ENCODE measurements around the gene MATN3. TPM values are rescaled to one million over a fixed set of nuclear protein-coding genes. Genes with fewer than 3 reads are reported as not detected.

MATN3 gene
- polyA plus RNA-seq, 1 donor: 2.5 TPM

DNA sequence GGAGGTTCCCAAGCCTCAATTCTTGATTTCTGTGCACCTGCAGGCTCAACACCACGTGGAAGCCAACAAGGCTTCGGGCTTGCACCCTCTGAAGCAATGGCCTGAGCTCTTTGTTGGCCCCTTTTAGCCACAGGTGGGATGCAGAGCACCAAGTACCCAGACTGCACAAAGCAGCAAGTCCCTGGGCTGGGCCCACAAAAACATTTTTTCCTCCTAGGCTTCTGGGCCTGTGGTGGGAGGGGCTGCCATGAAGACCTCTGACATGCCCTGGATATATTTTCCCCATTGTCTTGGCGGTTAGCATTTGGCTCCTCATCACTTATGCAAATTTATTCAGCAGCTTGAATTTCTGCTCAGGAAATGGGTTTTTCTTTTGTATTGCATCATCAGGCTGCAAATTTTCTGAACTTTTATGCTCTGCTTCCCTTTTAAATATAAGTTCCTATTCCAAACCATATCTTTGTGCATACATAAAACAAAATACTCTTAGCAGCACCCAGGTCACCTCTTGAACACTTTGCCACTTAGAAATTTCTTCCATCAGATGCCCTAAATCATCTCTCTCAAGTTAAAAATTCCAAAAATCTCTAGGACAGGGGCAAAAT, 9.0 kb upstream of the MATN3 start:
- no peaks in the 10 kb centered on the region for H3K4me1 ChIP-seq (ENCODE audit: control insufficient read depth, insufficient read depth, low read length)
- no peak for DNase-seq
- H3K4me3 ChIP-seq (ENCODE audit: low read length): no peak overlapping the region
- H3K27ac ChIP-seq (ENCODE audit: low read length): no peak overlapping the region
- no CpG with 5 or more reads among the region's 3 CpGs for WGBS (ENCODE audit: insufficient coverage, low lambda C conversion rate)
- no peaks in the 10 kb centered on the region for H3K27me3 ChIP-seq (ENCODE audit: control insufficient read depth, insufficient read depth, low read length)
- H3K36me3 ChIP-seq (ENCODE audit: control insufficient read depth, insufficient read depth, low read length): no peaks in the 10 kb centered on the region
- peaks cover 3% of the 10 kb centered on the region for H3K9me3 ChIP-seq (ENCODE audit: control insufficient read depth, low read depth, low read length)

DNA sequence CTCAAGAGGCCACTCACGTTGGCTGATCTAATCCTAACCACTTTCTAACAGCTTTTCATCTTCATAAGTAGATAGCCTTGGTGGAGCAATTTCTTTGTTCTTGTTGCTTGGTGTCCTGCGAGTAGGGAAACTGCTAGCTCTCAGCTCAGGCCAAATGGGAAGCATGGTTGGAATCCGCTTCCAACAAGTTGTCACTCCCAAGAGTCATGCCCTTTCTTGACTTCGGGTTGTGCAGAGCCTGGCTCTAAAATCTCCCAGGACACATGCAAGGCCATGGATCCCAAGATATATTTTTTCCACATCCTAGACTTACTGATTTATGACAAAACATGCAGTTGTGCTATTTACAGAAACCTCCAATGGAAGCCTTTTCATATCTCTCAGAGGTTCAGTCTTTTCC, 7.3 kb upstream of the MATN3 start:
- Histone ChIP-seq H3K9me3 (ENCODE audit: control insufficient read depth, low read depth, low read length) (peaks cover 3% of the 10 kb centered on the region), H3K27me3 (ENCODE audit: control insufficient read depth, insufficient read depth, low read length) (no peaks in the 10 kb centered on the region), H3K4me3 (ENCODE audit: low read length) (no peak overlapping the region), H3K36me3 (ENCODE audit: control insufficient read depth, insufficient read depth, low read length) (no peaks in the 10 kb centered on the region), H3K27ac (ENCODE audit: low read length) (no peak overlapping the region), H3K4me1 (ENCODE audit: control insufficient read depth, insufficient read depth, low read length) (no peaks in the 10 kb centered on the region)
- WGBS (ENCODE audit: insufficient coverage, low lambda C conversion rate): no CpG with 5 or more reads among the region's 4 CpGs
- DNase-seq: no peak

DNA sequence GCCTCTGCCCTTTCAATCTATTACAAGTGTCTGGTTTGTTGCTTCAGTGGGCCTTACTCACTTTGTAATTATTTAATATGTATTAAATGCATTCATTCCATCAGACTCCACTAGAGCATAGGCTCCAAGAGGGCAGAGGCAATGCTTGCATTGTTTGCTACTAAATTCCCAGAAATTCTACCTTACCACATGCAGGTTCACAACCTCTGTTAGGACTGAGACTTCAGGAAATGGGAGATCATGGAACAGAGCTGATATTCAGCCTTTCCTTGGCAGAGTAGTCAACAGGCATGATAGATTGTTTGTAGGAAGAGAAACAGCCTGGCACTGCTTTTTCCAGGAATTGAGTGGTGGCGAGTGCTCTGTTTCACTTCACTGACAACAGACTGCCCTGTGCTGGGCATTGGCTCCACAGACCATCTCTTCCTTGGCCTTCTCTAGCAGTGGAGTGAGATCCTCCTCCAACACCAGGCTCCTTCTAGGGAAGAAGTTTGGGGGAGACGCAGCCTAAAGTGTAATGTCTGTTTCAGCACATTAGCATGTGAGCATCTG, 6.2 kb upstream of the MATN3 start:
- DNase-seq: no peak
- H3K27ac ChIP-seq (ENCODE audit: low read length): no peak overlapping the region

DNA sequence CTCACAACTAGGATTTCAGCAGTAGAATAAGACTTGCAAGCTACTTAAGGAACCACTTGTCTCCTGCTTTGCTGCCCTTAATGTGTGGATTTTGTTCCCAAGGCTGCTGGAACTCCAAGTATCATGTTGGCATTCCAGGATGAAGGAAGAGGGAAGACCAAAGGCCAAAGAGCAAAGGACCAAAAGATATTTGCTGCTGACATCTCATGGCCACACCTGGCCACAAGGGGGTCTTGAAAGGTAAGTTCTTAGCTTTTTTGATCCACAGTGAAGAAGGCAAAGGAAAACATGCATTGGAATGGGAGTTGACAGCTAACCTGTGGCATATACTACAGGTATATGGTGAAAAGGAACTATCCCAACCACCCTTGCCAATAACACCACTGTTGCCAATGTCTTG, 3.9 kb upstream of the MATN3 start:
- no peak for DNase-seq

More for the DNA sequence above, 6.2 kb upstream of the MATN3 start:
- no peaks in the 10 kb centered on the region for H3K36me3 ChIP-seq (ENCODE audit: control insufficient read depth, insufficient read depth, low read length)
- H3K9me3 ChIP-seq (ENCODE audit: control insufficient read depth, low read depth, low read length): peaks cover 3% of the 10 kb centered on the region
- peaks cover 2% of the 10 kb centered on the region for H3K27me3 ChIP-seq (ENCODE audit: control insufficient read depth, insufficient read depth, low read length)
- no peak overlapping the region for H3K4me3 ChIP-seq (ENCODE audit: low read length)
- no CpG with 5 or more reads among the region's 2 CpGs for WGBS (ENCODE audit: insufficient coverage, low lambda C conversion rate)
- H3K4me1 ChIP-seq (ENCODE audit: control insufficient read depth, insufficient read depth, low read length): no peaks in the 10 kb centered on the region

GRCh38 chr2:20015482-20016083, 3.1 kb upstream of the MATN3 start:
- no peaks in the 10 kb centered on the region for H3K4me1 ChIP-seq (ENCODE audit: control insufficient read depth, insufficient read depth, low read length)
- H3K27ac ChIP-seq (ENCODE audit: low read length): no peak overlapping the region
- no peaks in the 10 kb centered on the region for H3K9me3 ChIP-seq (ENCODE audit: control insufficient read depth, low read depth, low read length)
- no peak overlapping the region for H3K4me3 ChIP-seq (ENCODE audit: low read length)
- no peaks in the 10 kb centered on the region for H3K36me3 ChIP-seq (ENCODE audit: control insufficient read depth, insufficient read depth, low read length)
- peak; percentile 16 to 42 for DNase-seq
- H3K27me3 ChIP-seq (ENCODE audit: control insufficient read depth, insufficient read depth, low read length): peaks cover 29% of the 10 kb centered on the region
- WGBS (ENCODE audit: insufficient coverage, low lambda C conversion rate): no CpG with 5 or more reads among the region's 2 CpGs

More for the DNA sequence above, 3.9 kb upstream of the MATN3 start:
- Histone ChIP-seq H3K4me1 (ENCODE audit: control insufficient read depth, insufficient read depth, low read length) (no peaks in the 10 kb centered on the region), H3K36me3 (ENCODE audit: control insufficient read depth, insufficient read depth, low read length) (no peaks in the 10 kb centered on the region), H3K4me3 (ENCODE audit: low read length) (no peak overlapping the region), H3K27ac (ENCODE audit: low read length) (no peak overlapping the region), H3K9me3 (ENCODE audit: control insufficient read depth, low read depth, low read length) (peaks cover 1% of the 10 kb centered on the region), H3K27me3 (ENCODE audit: control insufficient read depth, insufficient read depth, low read length) (peaks cover 21% of the 10 kb centered on the region)

GRCh38 chr2:20013126-20013849, 820 bp upstream of the MATN3 start:
- 40% methylated on average over 4 of the region's 15 CpGs for WGBS (ENCODE audit: insufficient coverage, low lambda C conversion rate)
- Histone ChIP-seq H3K27ac (ENCODE audit: low read length) (no peak overlapping the region), H3K4me3 (ENCODE audit: low read length) (peak overlapping the region; percentile 19), H3K9me3 (ENCODE audit: control insufficient read depth, low read depth, low read length) (no peaks in the 10 kb centered on the region), H3K27me3 (ENCODE audit: control insufficient read depth, insufficient read depth, low read length) (peaks cover 37% of the 10 kb centered on the region), H3K36me3 (ENCODE audit: control insufficient read depth, insufficient read depth, low read length) (no peaks in the 10 kb centered on the region), H3K4me1 (ENCODE audit: control insufficient read depth, insufficient read depth, low read length) (no peaks in the 10 kb centered on the region)
- DNase-seq: no peak

GRCh38 chr2:20012032-20012281, 511 bp downstream of the MATN3 start:
- DNase-seq: no peak
- no peaks in the 10 kb centered on the region for H3K9me3 ChIP-seq (ENCODE audit: control insufficient read depth, low read depth, low read length)
- H3K27me3 ChIP-seq (ENCODE audit: control insufficient read depth, insufficient read depth, low read length): peaks cover 37% of the 10 kb centered on the region
- WGBS (ENCODE audit: insufficient coverage, low lambda C conversion rate): no CpG with 5 or more reads among the region's 4 CpGs
- no peak overlapping the region for H3K27ac ChIP-seq (ENCODE audit: low read length)
- no peak overlapping the region for H3K4me3 ChIP-seq (ENCODE audit: low read length)
- no peaks in the 10 kb centered on the region for H3K4me1 ChIP-seq (ENCODE audit: control insufficient read depth, insufficient read depth, low read length)
- no peaks in the 10 kb centered on the region for H3K36me3 ChIP-seq (ENCODE audit: control insufficient read depth, insufficient read depth, low read length)

DNA sequence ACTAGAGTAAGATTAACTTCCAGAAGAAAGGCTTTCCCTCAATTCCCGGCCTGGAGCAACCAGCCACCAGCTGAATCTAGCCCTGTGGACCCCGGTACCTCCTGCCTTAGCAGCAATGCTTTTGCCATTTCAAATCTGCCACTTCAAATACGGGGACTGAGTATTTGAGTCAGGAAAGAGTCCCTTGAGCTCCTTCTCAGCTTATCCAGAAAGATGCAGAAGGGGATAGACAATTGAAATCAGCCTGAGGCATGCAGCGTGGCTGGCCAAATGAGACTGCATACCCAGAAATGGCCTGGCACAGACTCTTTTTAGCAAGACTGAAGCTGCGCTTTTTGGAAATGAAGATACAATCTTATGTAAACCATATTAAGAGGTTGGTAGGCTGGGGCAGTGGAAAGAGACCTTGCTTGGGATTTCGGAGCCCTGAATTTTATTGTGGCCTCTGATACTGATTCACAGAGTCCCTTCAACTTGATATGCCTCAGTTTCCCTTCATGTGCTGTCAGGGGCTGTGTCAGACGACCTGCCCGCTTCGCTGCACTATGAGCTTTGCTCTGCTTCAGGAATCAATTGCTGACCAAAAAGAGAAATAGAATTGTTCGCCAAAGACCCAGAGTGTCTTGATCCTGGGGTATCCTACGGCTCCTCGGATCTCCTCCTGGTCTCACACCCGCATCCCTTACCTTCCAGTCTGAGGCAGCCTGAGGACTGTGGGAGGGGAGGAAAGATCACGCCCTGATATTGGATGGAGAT, 1.0 kb downstream of the MATN3 start:
- DNase-seq: no peak
- Histone ChIP-seq H3K9me3 (ENCODE audit: control insufficient read depth, low read depth, low read length) (no peaks in the 10 kb centered on the region), H3K36me3 (ENCODE audit: control insufficient read depth, insufficient read depth, low read length) (no peaks in the 10 kb centered on the region), H3K27me3 (ENCODE audit: control insufficient read depth, insufficient read depth, low read length) (peaks cover 37% of the 10 kb centered on the region), H3K27ac (ENCODE audit: low read length) (no peak overlapping the region), H3K4me3 (ENCODE audit: low read length) (no peak overlapping the region), H3K4me1 (ENCODE audit: control insufficient read depth, insufficient read depth, low read length) (no peaks in the 10 kb centered on the region)
- no CpG with 5 or more reads among the region's 14 CpGs for WGBS (ENCODE audit: insufficient coverage, low lambda C conversion rate)

GRCh38 chr2:20008703-20009102, 3.8 kb downstream of the MATN3 start:
- H3K4me1 ChIP-seq (ENCODE audit: control insufficient read depth, insufficient read depth, low read length): no peaks in the 10 kb centered on the region
- no peak overlapping the region for H3K27ac ChIP-seq (ENCODE audit: low read length)
- H3K9me3 ChIP-seq (ENCODE audit: control insufficient read depth, low read depth, low read length): no peaks in the 10 kb centered on the region

DNA sequence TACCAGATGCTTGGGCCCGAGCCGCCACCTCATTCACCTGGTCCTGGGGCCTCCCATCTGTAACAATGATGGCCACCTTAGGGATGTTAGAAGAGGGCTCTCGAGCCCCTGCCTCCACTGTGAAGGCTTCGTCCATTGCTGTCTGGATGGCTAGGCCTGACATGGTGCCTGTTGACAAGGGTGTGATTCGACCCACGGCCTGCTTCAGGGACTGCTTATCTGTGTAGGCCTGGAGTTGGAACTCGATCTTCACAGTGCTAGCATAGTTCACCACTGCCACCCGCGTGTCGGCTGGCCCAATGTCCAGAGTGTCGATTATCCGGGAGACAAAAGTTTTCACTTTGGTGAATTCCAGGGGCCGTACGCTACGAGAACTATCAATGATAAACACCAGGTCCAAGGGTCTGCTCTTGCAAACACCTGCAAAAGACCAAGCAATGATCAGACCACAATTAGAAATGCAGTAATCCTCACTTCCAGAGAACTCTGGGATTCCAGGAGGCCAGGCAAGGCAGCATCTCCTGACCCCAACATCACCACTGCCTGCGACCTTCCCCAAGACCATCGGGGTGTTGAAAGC, 6.5 kb downstream of the MATN3 start:
- no peaks in the 10 kb centered on the region for H3K36me3 ChIP-seq (ENCODE audit: control insufficient read depth, insufficient read depth, low read length)
- DNase-seq: no peak

More at GRCh38 chr2:20008703-20009102, 3.8 kb downstream of the MATN3 start:
- DNase-seq: no peak
- Histone ChIP-seq H3K27me3 (ENCODE audit: control insufficient read depth, insufficient read depth, low read length) (peaks cover 35% of the 10 kb centered on the region), H3K4me3 (ENCODE audit: low read length) (no peak overlapping the region), H3K36me3 (ENCODE audit: control insufficient read depth, insufficient read depth, low read length) (no peaks in the 10 kb centered on the region)
- no CpG with 5 or more reads among the region's 5 CpGs for WGBS (ENCODE audit: insufficient coverage, low lambda C conversion rate)

More for the DNA sequence above, 6.5 kb downstream of the MATN3 start:
- Histone ChIP-seq H3K27me3 (ENCODE audit: control insufficient read depth, insufficient read depth, low read length) (peaks cover 12% of the 10 kb centered on the region), H3K27ac (ENCODE audit: low read length) (no peak overlapping the region), H3K4me1 (ENCODE audit: control insufficient read depth, insufficient read depth, low read length) (no peaks in the 10 kb centered on the region), H3K4me3 (ENCODE audit: low read length) (no peak overlapping the region), H3K9me3 (ENCODE audit: control insufficient read depth, low read depth, low read length) (no peaks in the 10 kb centered on the region)
- no CpG with 5 or more reads among the region's 17 CpGs for WGBS (ENCODE audit: insufficient coverage, low lambda C conversion rate)

Data from large intestine (tissue), 3 donors.